C4-2B (cell line): ENCODE measurements around the gene THRB.

Source experiments
- ZFX ChIP-seq: fragments of 450-650 bp; IDR thresholded peaks from 2 replicates; pipeline ENCODE4 v1.6.1; 2017
- TF ChIP-seq, protein P1 (sequence below): fragments of 450-650 bp; conservative IDR thresholded peaks from 2 replicates; pipeline ENCODE4 v1.5.1; 2017; ENCODE audit warnings: mild to moderate bottlenecking

DNA sequence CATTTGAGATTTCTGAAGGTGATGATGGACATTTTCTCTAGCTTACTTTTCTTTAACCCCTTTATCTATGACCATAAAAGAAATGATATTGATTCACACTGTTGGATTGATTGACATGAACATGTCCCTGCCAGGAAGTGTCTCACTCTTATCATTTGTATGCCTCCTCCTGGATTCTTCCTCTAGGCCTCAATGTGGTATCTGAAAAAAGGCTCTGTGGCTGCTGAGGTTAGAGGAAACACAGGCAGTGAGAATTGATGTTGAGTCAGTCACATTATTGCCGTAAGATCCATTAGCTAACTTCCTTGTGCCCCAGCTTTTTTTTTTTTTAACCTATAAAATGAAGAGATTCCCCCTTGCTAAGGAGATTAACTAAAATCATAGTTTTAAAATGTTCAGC lies 8.0 kb upstream of the THRB start:
- TF ChIP-seq, protein P1, sequence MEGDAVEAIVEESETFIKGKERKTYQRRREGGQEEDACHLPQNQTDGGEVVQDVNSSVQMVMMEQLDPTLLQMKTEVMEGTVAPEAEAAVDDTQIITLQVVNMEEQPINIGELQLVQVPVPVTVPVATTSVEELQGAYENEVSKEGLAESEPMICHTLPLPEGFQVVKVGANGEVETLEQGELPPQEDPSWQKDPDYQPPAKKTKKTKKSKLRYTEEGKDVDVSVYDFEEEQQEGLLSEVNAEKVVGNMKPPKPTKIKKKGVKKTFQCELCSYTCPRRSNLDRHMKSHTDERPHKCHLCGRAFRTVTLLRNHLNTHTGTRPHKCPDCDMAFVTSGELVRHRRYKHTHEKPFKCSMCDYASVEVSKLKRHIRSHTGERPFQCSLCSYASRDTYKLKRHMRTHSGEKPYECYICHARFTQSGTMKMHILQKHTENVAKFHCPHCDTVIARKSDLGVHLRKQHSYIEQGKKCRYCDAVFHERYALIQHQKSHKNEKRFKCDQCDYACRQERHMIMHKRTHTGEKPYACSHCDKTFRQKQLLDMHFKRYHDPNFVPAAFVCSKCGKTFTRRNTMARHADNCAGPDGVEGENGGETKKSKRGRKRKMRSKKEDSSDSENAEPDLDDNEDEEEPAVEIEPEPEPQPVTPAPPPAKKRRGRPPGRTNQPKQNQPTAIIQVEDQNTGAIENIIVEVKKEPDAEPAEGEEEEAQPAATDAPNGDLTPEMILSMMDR, result no peak
- TF ChIP-seq ZFX, result no peak
